ENCODE data around the gene LAIR1.

Gene LAIR1

DNA sequence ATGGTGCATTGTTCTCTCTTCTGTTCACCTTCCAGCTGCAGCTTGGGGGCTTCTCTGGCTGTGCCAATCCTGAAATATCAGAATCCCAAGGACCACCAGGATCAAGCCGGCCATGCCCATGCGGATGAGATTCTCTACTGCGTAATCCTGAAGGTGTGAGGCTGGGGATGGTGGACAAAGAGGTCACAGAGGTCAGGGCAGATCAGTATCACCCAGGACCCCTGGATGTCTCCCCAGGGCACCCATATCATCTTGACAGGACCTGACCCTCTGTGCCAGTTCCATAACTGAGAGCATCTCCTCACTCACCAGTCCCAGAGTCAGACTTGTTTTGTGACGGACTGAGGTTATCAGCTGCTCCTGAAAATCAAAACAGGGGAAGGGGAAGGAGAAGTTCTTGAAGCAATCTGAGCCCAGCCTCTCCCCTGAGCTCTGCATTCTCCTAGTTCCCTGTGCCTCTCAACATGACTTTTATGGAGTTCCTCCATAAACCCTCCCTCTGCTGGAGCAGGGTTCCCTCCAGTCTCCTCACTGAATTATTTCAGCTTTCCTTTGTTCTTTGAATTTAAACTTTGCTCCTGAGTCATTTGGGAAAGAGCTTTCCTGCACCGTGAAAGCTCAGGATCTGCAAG, 57.2 kb downstream of the LAIR1 start:
- Mint-ChIP-seq H3K27me3 (peaks cover 11% of the 10 kb centered on the region), H3K4me3 (no peak overlapping the region), H3K4me1 (peaks cover 20% of the 10 kb centered on the region), H3K36me3 (ENCODE audit: low read depth) (no peaks in the 10 kb centered on the region), H3K27ac (no peak overlapping the region), H3K9me3 (no peaks in the 10 kb centered on the region)
- DNase-seq (no peak), ATAC-seq (no peak)

DNA sequence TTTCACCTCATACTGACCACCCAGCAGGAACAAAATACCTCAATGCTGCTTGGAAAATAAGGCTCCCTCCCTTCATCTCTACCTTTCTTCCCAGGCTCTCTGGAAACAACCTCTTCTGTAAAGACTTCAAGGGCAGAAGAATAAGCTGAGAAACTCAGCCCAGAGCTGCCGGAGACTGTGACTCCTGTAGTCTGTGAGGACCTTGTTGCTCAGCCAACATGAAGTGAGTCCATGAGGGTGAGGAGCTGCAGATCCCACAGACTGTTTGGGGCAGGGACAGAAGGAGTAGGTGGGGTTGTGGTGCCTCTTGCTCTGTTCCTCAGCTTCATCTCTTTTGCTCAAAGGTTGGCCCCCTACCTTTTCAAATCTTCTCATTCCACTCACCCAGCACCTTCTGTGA, 59.6 kb downstream of the LAIR1 start:
- Mint-ChIP-seq H3K4me3 (no peak overlapping the region), H3K9me3 (no peaks in the 10 kb centered on the region), H3K4me1 (peaks cover 20% of the 10 kb centered on the region), H3K27ac (no peak overlapping the region), H3K36me3 (ENCODE audit: low read depth) (no peaks in the 10 kb centered on the region), H3K27me3 (peaks cover 13% of the 10 kb centered on the region)
- DNase-seq = no peak
- ATAC-seq = no peak

DNA sequence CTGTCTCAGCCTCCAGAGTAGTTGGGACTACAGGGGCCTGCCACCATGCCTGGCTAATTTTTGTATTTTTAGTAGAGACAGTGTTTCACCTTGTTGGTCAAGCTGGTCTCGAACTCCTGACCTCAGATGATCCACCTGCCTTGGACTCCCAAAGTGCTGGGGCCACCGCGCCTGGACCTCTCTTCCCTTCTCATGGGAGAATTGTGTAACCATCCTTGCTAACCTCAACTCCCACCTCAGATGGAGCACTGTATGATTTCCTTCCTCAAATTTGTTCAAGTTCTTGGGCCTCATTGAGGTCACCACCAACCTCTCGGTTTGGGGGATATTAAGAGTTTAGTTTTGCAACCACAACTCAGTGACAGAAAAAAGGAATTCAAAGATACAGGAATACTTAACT, 62.5 kb downstream of the LAIR1 start:
- H3K27ac Mint-ChIP-seq = no peak overlapping the region
- H3K9me3 Mint-ChIP-seq = no peaks in the 10 kb centered on the region
- H3K4me3 Mint-ChIP-seq = no peak overlapping the region
- H3K36me3 Mint-ChIP-seq (ENCODE audit: low read depth) = no peaks in the 10 kb centered on the region
- ATAC-seq (no peak), DNase-seq (no peak)
- H3K27me3 Mint-ChIP-seq = peaks cover 13% of the 10 kb centered on the region
- H3K4me1 Mint-ChIP-seq = peaks cover 20% of the 10 kb centered on the region

Measured in activated naive CD8-positive, alpha-beta T cell treated with anti-CD3 and anti-CD28 coated beads, Interleukin-2, amount 50 U/mL, for 24 hours (primary cell).